ENCODE data around the gene RNPS1. TPM values are rescaled to one million over a fixed set of nuclear protein-coding genes. Genes with fewer than 3 reads are reported as not detected.

RNPS1 gene
- total and polyA plus RNA-seq, 2 donors (not counting 1 experiment from before 2014, with no cell fraction given) = 209 to 265 TPM

DNA sequence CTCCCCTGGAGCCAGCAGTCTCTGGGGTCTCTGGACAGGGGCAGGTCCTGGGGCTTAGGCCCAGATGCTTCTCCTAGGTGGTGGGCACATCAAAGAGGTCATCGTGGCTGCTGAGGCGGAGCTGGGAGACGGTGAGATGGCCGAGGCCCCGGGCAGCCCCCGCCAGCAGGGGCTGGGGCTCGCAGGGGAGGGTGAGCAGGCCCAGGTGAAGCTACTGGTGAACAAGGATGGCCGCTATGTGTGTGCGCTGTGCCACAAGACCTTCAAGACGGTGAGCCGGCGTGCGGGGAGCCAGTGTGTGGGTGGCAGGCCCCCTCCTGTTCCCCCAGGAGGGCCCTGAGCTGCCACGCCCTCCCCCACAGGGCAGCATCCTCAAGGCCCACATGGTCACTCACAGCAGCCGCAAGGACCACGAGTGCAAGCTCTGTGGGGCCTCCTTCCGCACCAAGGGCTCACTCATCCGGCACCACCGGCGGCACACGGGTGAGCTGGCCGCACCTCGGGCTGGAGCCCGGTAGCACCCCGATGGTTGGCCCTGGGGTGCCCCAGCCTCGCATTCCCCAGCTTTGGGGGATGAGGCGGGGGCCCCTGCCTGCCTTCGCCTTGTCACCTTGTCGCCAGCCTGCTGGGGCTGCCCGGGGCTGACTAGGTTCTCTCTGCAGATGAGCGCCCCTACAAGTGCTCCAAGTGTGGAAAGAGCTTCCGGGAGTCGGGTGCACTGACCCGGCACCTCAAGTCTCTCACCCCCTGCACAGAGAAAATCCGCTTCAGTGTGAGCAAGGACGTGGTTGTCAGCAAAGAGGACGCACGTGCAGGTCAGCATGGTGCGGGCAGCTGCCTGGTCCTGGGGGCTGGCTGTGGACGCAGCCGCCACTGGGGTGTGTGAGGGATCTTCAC lies 35.6 kb downstream of the RNPS1 start:
- H2AFZ ChIP-seq (ENCODE audit: insufficient read depth, low read depth, low read length, poor library complexity, severe bottlenecking) = no peak overlapping the region

More for the DNA sequence above, 35.6 kb downstream of the RNPS1 start:
- Histone ChIP-seq H4K20me1 (ENCODE audit: control insufficient read depth, insufficient read depth, low read length, poor library complexity, severe bottlenecking) (peaks cover 53% of the 10 kb centered on the region), H3K79me2 (ENCODE audit: control insufficient read depth, insufficient read depth, low read length) (peaks cover 14% of the 10 kb centered on the region), H3K27ac (ENCODE audit: low read length in 2 of 2) (no peak overlapping the region), H3K27me3 (replicated peaks in 1 of 4; ENCODE audit: control extremely low read depth in 1 of 4, control insufficient read depth in 3 of 4, insufficient read depth in 4 of 4, low read length in 3 of 4) (peaks cover 0 to 19% (median 7%) of the 10 kb centered on the region in 4 experiments), H3K9ac (ENCODE audit: low read length) (no peak overlapping the region), H3K4me1 (ENCODE audit: control insufficient read depth in 2 of 2, insufficient read depth in 2 of 2, low read length in 2 of 2) (peaks cover 10 to 12% of the 10 kb centered on the region in 2 donors), H3K4me2 (replicated peaks; ENCODE audit: low read depth, low read length, poor library complexity, severe bottlenecking) (no peak overlapping the region), H3K36me3 (replicated peaks in 1 of 2; ENCODE audit: control extremely low read depth in 1 of 2, control insufficient read depth in 1 of 2, extremely low read depth in 1 of 2, insufficient read depth in 2 of 2, low read length in 1 of 2) (peaks cover 0 to 64% of the 10 kb centered on the region in 2 experiments), H3K9me3 (ENCODE audit: control extremely low read depth in 1 of 3, control insufficient read depth in 2 of 3, insufficient read depth in 1 of 3, low read length in 2 of 3) (peaks cover 0 to 2% (median 0%) of the 10 kb centered on the region in 3 donors), H3K4me3 (ENCODE audit: control extremely low read depth in 1 of 5, extremely low read depth in 1 of 5, insufficient read depth in 1 of 5, low read depth in 2 of 5, low read length in 4 of 5) (no peak overlapping the region)
- WGBS (ENCODE audit: insufficient coverage) = 93% methylated on average over 33 of the region's 41 CpGs
- H3K27ac Mint-ChIP-seq = no peak overlapping the region
- TF ChIP-seq, protein P1, sequence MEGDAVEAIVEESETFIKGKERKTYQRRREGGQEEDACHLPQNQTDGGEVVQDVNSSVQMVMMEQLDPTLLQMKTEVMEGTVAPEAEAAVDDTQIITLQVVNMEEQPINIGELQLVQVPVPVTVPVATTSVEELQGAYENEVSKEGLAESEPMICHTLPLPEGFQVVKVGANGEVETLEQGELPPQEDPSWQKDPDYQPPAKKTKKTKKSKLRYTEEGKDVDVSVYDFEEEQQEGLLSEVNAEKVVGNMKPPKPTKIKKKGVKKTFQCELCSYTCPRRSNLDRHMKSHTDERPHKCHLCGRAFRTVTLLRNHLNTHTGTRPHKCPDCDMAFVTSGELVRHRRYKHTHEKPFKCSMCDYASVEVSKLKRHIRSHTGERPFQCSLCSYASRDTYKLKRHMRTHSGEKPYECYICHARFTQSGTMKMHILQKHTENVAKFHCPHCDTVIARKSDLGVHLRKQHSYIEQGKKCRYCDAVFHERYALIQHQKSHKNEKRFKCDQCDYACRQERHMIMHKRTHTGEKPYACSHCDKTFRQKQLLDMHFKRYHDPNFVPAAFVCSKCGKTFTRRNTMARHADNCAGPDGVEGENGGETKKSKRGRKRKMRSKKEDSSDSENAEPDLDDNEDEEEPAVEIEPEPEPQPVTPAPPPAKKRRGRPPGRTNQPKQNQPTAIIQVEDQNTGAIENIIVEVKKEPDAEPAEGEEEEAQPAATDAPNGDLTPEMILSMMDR (IDR thresholded peaks at IDR 0.05) = no peak
- TF ChIP-seq EZH2 (IDR thresholded peaks at IDR 0.05; ENCODE audit: borderline replicate concordance, insufficient read depth, low read depth, low read length, poor library complexity, severe bottlenecking) = no peak
- intact Hi-C loops (cut with micrococcal nuclease) = no loop called here
- H3K27me3 Mint-ChIP-seq = peaks cover 3% of the 10 kb centered on the region
- ATAC-seq (ENCODE audit: low read depth) (no peak), DNase-seq (no peak)
- ChIA-PET CTCF (no interaction called here), POLR2A (no interaction called here)
- no peaks in the 10 kb centered on the region for H3K4me1 Mint-ChIP-seq
- no peaks in the 10 kb centered on the region for H3K9me3 Mint-ChIP-seq (ENCODE audit: insufficient read depth)
- H3K4me3 Mint-ChIP-seq = no peak overlapping the region

Data from B cell (primary cell).